ENCODE data around the gene CSGALNACT2. TPM values are rescaled to one million over a fixed set of nuclear protein-coding genes. Genes with fewer than 3 reads are reported as not detected.
"Not testable (repeated sequence)": the region's sequence is repeated elsewhere in the genome, so short reads cannot be mapped to it uniquely, and the experiment has no call there.

Gene CSGALNACT2, protein sequence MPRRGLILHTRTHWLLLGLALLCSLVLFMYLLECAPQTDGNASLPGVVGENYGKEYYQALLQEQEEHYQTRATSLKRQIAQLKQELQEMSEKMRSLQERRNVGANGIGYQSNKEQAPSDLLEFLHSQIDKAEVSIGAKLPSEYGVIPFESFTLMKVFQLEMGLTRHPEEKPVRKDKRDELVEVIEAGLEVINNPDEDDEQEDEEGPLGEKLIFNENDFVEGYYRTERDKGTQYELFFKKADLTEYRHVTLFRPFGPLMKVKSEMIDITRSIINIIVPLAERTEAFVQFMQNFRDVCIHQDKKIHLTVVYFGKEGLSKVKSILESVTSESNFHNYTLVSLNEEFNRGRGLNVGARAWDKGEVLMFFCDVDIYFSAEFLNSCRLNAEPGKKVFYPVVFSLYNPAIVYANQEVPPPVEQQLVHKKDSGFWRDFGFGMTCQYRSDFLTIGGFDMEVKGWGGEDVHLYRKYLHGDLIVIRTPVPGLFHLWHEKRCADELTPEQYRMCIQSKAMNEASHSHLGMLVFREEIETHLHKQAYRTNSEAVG
- 10 to 100 TPM; 51.3 to 55.2 TPM for total RNA-seq

GRCh38 chr10:43138021-43138756 is at the start of gene CSGALNACT2:
Gene CSGALNACT2, plus strand, starts transcription at chr10:43138445. Its CDS starts 16,705 bp downstream, at chr10:43155150.
- Mint-ChIP-seq H3K36me3 (ENCODE audit: insufficient read depth in 2 of 2) (peaks cover 16 to 23% of the 10 kb centered on the region in 2 donors), H3K4me3 (peak within 1 kb of the TSS; percentile 96 to 97), H3K27ac (peak within 1 kb of the TSS; percentile 98), H3K27me3 (ENCODE audit: low read depth) (no peaks in the 10 kb centered on the region), H3K4me1 (ENCODE audit: low read depth) (peaks cover 66% of the 10 kb centered on the region), H3K9me3 (no peaks in the 10 kb centered on the region)
- ATAC-seq (replicated peaks in 1 of 2), result peak; percentile 78 to 80
- peak; percentile 90 to 94 for DNase-seq

DNA sequence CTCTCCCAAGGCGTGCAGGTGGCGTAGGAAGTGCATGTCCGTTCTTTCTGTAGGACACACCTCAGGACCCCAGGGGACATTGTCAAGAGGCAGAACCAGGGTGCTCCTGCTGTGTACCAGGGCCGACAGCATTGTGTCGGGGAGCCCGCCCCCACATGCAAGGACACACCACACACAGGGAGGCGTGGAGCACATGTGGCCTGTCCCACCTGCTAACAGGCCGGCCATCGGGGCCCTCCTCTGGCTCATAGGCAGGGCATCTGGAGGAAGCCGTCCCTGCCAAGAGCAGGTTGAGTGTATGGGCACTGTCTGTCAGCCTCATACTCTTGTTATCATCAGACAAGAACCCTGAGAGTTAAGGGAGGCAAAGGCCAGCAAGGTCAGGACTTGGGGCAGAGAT is 48.7 kb upstream of the CSGALNACT2 start:
- H3K27me3 Mint-ChIP-seq (ENCODE audit: low read depth), result peaks cover 20% of the 10 kb centered on the region
- no peaks in the 10 kb centered on the region for H3K9me3 Mint-ChIP-seq
- H3K4me3 Mint-ChIP-seq, result no peak overlapping the region
- H3K27ac Mint-ChIP-seq, result no peak overlapping the region
- no peak for DNase-seq
- no peak for ATAC-seq (replicated peaks in 1 of 2)
- H3K36me3 Mint-ChIP-seq (ENCODE audit: insufficient read depth in 2 of 2), result no peaks in the 10 kb centered on the region
- peaks cover 4% of the 10 kb centered on the region for H3K4me1 Mint-ChIP-seq (ENCODE audit: low read depth)

DNA sequence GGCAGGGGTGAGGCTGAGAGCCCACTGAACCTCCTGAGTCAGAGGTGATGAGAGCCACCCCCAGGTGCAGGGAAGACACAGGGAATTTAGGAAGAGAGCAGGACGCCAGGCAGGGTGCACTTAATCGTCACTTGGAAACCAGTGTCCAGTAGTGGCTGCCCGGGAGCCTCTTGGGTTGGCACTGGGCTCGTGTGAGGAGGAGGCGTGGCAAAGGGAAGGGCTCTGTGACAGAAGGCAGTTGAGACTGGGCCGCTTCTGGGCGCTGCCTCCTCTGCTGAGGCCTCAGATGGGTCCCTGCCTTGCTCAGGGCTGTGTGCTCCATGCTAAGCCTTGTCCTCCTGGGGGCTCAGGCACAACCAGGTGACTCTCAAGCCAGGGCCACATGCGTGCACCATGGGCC is 48.1 kb upstream of the CSGALNACT2 start:
- DNase-seq (no peak), ATAC-seq (replicated peaks in 1 of 2) (no peak)
- no peaks in the 10 kb centered on the region for H3K9me3 Mint-ChIP-seq
- no peak overlapping the region for H3K4me3 Mint-ChIP-seq
- H3K27ac Mint-ChIP-seq, result no peak overlapping the region
- H3K4me1 Mint-ChIP-seq (ENCODE audit: low read depth), result peaks cover 4% of the 10 kb centered on the region
- peaks cover 19% of the 10 kb centered on the region for H3K27me3 Mint-ChIP-seq (ENCODE audit: low read depth)
- H3K36me3 Mint-ChIP-seq (ENCODE audit: insufficient read depth in 2 of 2), result no peaks in the 10 kb centered on the region

- no peak overlapping the region for H3K27ac Mint-ChIP-seq
- no peaks in the 10 kb centered on the region for H3K36me3 Mint-ChIP-seq (ENCODE audit: insufficient read depth in 2 of 2)
- no peaks in the 10 kb centered on the region for H3K9me3 Mint-ChIP-seq
Observed at GRCh38 chr10:43090664-43091063, 47.6 kb upstream of the CSGALNACT2 start.

GRCh38 chr10:43091846-43092245 is 46.4 kb upstream of the CSGALNACT2 start:
- Mint-ChIP-seq H3K27ac (no peak overlapping the region), H3K9me3 (no peaks in the 10 kb centered on the region), H3K36me3 (ENCODE audit: insufficient read depth in 2 of 2) (no peaks in the 10 kb centered on the region), H3K4me1 (ENCODE audit: low read depth) (peaks cover 4% of the 10 kb centered on the region), H3K27me3 (ENCODE audit: low read depth) (peaks cover 19% of the 10 kb centered on the region), H3K4me3 (no peak overlapping the region)
- DNase-seq (no peak), ATAC-seq (replicated peaks in 1 of 2) (no peak)

More at GRCh38 chr10:43090664-43091063, 47.6 kb upstream of the CSGALNACT2 start:
- DNase-seq, result no peak
- H3K4me1 Mint-ChIP-seq (ENCODE audit: low read depth), result peaks cover 4% of the 10 kb centered on the region
- no peak for ATAC-seq (replicated peaks in 1 of 2)
- H3K4me3 Mint-ChIP-seq, result no peak overlapping the region
- peaks cover 19% of the 10 kb centered on the region for H3K27me3 Mint-ChIP-seq (ENCODE audit: low read depth)

DNA sequence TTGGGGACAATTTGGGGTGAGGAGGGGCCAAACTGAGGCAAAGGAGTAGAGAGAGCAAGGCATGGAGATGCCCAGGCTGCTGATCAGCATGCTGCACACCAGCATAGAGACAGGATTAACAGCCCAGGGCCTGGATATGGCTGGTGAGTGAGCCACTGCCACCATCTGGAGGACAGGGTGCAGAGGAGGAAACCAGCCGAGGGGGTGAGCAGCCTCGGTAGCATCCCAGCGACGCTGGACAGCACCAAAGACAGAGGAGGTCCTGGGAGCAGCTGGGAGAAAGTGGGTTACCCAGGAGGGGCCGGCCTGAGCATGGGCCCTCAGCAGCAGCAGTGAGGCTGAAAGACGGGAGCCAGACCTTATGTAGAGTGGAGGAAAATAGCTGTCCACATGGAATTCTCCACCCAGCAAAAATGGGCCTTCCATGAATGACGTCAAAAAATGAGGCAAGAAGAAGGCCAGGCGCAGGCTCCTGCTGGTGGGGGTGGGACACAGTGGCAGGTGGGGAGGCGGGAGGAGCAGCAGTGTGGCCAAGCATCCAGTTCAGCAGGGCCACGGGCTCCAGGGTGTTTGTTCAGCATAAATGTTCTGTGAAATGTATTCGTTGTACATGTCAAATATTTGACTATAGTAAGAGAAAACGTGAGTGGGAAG is 44.7 kb upstream of the CSGALNACT2 start:
- Mint-ChIP-seq H3K27me3 (ENCODE audit: low read depth) (peaks cover 19% of the 10 kb centered on the region), H3K9me3 (no peaks in the 10 kb centered on the region), H3K36me3 (ENCODE audit: insufficient read depth in 2 of 2) (no peaks in the 10 kb centered on the region), H3K4me3 (no peak overlapping the region), H3K4me1 (ENCODE audit: low read depth) (peaks cover 4% of the 10 kb centered on the region), H3K27ac (no peak overlapping the region)
- peak in 1 of 2 donors; percentile 50 for ATAC-seq (replicated peaks in 1 of 2)
- DNase-seq, result no peak

- Mint-ChIP-seq H3K4me1 (ENCODE audit: low read depth) (peaks cover 4% of the 10 kb centered on the region), H3K27ac (no peak overlapping the region), H3K36me3 (ENCODE audit: insufficient read depth in 2 of 2) (no peaks in the 10 kb centered on the region), H3K4me3 (no peak overlapping the region), H3K27me3 (ENCODE audit: low read depth) (peaks cover 19% of the 10 kb centered on the region), H3K9me3 (no peaks in the 10 kb centered on the region)
- no peak for ATAC-seq (replicated peaks in 1 of 2)
- DNase-seq, result no peak
Observed at GRCh38 chr10:43094085-43094484, 44.2 kb upstream of the CSGALNACT2 start.

DNA sequence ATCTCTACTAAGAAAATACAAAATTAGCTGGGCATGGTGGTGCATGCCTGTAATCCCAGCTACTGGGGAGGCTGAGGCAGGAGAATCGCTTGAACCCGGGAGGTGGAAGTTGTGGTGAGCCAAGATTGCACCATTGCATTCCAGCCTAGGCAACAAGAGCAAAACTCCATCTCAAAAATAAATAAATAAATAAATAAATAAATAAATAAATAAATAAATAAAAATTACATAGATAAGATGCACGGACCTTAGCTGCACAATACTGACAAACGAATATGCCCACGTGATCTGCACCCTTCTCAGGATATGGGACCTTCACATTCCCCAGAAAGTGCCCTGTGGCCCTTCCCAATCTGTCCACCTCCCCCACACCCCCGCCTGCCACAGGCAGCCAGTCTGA is 38.9 kb upstream of the CSGALNACT2 start:
- DNase-seq; H3K9me3 Mint-ChIP-seq; ATAC-seq (replicated peaks in 1 of 2); H3K36me3 Mint-ChIP-seq (ENCODE audit: insufficient read depth in 2 of 2); H3K27ac Mint-ChIP-seq; H3K4me3 Mint-ChIP-seq; H3K4me1 Mint-ChIP-seq (ENCODE audit: low read depth): not testable (repeated sequence)
- peaks cover 31% of the 10 kb centered on the region for H3K27me3 Mint-ChIP-seq (ENCODE audit: low read depth)

DNA sequence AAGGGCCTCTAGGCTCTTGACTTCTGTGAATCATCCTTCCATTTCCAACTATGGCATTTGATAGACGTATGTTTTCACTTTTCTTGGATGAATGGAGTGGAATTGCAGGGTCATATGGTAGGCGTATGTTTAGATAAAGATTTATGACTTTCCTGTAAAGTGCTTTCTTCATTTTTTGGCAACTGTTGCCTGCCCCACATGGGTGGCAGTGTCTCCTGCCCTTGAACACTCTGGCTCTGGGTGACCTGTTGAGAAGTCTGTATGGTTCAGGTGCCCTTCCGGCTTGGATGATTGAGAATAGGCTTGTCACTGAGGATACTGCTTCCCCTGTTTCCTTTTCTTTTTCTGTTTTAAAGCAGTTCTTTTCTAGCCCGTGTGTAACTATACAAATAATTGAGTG is 38.3 kb upstream of the CSGALNACT2 start:
- ATAC-seq (replicated peaks in 1 of 2) (no peak), DNase-seq (no peak)
- Mint-ChIP-seq H3K27me3 (ENCODE audit: low read depth) (peaks cover 31% of the 10 kb centered on the region), H3K36me3 (ENCODE audit: insufficient read depth in 2 of 2) (no peaks in the 10 kb centered on the region), H3K4me1 (ENCODE audit: low read depth) (peaks cover under 1% of the 10 kb centered on the region), H3K9me3 (no peaks in the 10 kb centered on the region), H3K4me3 (no peak overlapping the region), H3K27ac (no peak overlapping the region)

DNA sequence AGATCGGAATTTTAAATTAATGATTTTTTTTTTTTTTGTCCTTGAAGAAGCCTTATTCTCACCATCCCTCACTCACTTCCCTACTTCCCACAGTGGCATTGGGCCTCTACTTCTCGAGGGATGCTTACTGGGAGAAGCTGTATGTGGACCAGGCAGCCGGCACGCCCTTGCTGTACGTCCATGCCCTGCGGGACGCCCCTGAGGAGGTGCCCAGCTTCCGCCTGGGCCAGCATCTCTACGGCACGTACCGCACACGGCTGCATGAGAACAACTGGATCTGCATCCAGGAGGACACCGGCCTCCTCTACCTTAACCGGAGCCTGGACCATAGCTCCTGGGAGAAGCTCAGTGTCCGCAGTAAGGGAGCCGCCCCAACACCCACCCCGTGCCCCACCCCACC is 37.9 kb upstream of the CSGALNACT2 start:
- H3K36me3 Mint-ChIP-seq (ENCODE audit: insufficient read depth in 2 of 2), result no peaks in the 10 kb centered on the region
- ATAC-seq (replicated peaks in 1 of 2) (no peak), DNase-seq (no peak)
- no peak overlapping the region for H3K4me3 Mint-ChIP-seq
- no peaks in the 10 kb centered on the region for H3K9me3 Mint-ChIP-seq
- peaks cover 4% of the 10 kb centered on the region for H3K4me1 Mint-ChIP-seq (ENCODE audit: low read depth)
- H3K27ac Mint-ChIP-seq, result no peak overlapping the region
- H3K27me3 Mint-ChIP-seq (ENCODE audit: low read depth), result peaks cover 31% of the 10 kb centered on the region

DNA sequence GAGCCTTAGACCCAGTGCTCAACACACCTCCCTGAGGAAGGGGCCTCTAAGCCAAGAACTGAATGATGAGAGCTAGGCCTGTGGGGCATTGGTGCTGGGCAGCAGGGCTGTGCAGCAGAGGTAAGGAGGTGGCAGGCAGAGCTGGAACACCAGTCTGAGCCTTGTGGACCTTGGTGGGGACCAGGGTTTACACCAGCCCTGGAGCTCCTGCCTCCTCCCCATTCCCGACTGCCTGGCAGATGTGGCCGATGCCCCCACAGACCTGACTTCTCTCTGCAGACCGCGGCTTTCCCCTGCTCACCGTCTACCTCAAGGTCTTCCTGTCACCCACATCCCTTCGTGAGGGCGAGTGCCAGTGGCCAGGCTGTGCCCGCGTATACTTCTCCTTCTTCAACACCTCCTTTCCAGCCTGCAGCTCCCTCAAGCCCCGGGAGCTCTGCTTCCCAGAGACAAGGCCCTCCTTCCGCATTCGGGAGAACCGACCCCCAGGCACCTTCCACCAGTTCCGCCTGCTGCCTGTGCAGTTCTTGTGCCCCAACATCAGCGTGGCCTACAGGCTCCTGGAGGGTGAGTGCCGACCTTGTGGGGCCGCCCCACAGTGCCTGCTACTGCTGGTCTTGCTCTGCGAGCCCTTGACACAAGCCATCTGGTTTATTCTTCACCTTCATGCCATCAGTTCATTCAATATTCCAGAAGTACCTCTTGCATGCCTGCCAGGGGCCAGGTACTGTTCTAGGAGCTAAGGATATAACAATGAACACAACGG is 36.0 kb upstream of the CSGALNACT2 start:
- DNase-seq (no peak), ATAC-seq (replicated peaks in 1 of 2) (no peak)
- Mint-ChIP-seq H3K4me1 (ENCODE audit: low read depth) (peaks cover 8% of the 10 kb centered on the region), H3K9me3 (no peaks in the 10 kb centered on the region), H3K36me3 (ENCODE audit: insufficient read depth in 2 of 2) (no peaks in the 10 kb centered on the region), H3K27ac (no peak overlapping the region), H3K4me3 (no peak overlapping the region), H3K27me3 (ENCODE audit: low read depth) (peaks cover 31% of the 10 kb centered on the region)

GRCh38 chr10:43105102-43105955 is 32.9 kb upstream of the CSGALNACT2 start:
- Mint-ChIP-seq H3K9me3 (no peaks in the 10 kb centered on the region), H3K27ac (no peak overlapping the region), H3K27me3 (ENCODE audit: low read depth) (peaks cover 22% of the 10 kb centered on the region), H3K4me1 (ENCODE audit: low read depth) (peaks cover 8% of the 10 kb centered on the region), H3K4me3 (peak overlapping the region; percentile 82 to 86), H3K36me3 (ENCODE audit: insufficient read depth in 2 of 2) (no peaks in the 10 kb centered on the region)
- peak; percentile 84 to 91 for DNase-seq
- peak; percentile 91 to 95 for ATAC-seq (replicated peaks in 1 of 2)
